Measurements from ENCODE around the gene DUSP18. TPM values are rescaled to one million over a fixed set of nuclear protein-coding genes. Genes with fewer than 3 reads are reported as not detected.
"Not testable (repeated sequence)": the region's sequence is repeated elsewhere in the genome, so short reads cannot be mapped to it uniquely, and the experiment has no call there.

DUSP18 gene
- polyA plus RNA-seq, 1 donor: 4.2 TPM

DNA sequence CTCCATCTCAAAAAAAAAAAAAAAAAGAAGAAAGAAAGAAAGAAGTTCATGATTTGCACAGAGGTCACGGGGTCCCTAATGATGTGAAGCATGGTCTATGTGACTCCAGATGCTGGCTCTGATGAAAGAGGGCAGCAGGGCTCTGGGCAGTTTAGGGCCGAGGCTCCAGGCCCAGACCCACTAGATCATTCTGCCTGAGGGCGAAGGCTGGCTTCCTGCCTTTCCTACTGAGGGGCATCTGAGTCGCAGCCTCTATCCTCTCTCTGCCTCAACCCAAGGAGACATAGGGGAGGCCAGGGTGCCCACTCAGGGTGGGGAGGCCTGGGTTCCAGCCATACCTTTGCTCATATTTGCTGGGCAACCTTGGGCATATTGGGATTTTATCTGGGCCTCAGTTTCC, 27.3 kb downstream of the DUSP18 start:
- no peak for DNase-seq (ENCODE audit: low read depth)

DNA sequence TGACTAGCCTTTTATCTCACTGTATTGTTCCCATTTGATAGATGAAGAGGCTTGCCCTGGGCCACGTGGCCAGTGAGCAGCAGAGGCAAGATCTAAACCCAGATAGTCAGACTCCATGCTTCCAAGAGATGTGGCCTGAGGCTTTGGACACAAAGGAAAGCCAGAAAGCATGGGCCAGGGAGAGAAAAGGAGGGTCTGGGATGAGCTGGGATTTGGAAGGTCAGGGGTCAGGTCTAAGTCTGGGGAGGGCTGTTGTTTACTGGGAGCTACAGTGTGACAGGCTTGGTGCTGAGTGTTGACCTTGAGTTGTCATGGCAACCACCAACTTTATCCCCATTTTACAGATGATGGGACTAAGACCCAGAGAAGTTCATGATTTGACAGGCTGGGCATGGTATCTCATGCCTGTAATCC, 30.0 kb downstream of the DUSP18 start:
- no peak for DNase-seq (ENCODE audit: low read depth)

DNA sequence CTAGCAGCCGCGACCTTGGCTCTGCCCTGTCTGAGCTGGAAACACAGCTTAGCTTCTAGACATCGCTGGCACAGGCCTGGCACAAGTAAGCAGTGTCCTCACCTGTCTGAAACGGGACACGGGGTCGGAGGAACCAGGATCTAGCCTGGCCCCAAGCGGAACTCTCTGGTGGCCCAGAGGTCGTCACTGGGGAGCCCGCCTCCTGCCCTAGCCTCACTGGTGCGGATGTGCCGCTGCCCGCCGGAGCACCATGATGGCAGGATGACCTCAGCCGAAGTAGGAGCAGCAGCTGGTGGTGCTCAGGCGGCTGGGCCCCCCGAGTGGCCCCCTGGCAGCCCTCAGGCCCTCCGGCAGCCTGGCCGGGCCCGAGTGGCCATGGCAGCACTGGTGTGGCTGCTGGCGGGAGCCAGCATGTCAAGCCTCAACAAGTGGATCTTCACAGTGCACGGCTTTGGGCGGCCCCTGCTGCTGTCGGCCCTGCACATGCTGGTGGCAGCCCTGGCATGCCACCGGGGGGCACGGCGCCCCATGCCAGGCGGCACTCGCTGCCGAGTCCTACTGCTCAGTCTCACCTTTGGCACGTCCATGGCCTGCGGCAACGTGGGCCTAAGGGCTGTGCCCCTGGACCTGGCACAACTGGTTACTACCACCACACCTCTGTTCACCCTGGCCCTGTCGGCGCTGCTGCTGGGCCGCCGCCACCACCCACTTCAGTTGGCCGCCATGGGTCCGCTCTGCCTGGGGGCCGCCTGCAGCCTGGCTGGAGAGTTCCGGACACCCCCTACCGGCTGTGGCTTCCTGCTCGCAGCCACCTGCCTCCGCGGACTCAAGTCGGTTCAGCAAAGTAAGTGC, 31.2 kb downstream of the DUSP18 start:
- no peak for DNase-seq (ENCODE audit: low read depth)

DNA sequence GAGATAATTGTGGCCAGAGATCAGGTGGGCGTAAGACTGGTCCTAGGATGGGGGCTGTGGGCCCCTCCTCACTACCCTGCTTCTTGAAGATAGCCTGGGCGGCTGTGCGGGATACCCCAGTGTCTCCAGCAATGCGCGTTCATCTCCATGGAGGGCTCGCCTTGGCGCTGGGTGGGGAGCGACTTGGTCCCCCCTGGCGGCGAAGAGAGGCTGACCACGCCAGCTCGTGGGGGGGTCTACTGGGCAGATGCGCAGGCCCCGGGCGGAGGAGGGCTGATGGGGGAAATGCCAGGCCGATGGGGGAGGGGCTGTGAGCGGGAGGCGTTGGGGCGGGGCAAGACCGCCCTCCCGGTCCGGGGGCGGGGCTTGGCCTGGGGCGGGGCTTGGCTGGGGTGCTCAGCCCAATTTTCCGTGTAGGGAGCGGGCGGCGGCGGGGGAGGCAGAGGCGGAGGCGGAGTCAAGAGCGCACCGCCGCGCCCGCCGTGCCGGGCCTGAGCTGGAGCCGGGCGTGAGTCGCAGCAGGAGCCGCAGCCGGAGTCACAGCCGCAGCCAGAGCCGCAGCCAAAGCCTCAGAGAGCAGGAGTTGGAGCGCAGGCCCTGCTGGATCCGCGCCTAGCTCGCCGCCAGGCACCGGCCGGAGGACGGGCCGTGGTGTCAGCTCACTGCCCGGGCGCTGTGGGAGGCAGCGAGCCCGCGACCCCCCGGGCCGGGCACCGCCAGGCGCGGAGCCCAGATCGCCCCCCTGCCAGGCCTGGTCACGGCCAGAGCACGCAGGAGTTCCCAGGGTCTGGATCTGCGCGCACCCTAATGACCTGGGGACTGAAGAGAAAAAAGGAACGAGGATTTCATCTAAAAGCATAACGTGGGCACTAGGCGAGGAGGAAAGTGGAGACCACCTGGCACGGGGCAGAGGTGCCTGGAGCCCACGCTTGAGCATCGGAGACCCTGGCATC, 32.1 kb downstream of the DUSP18 start, which contains the start of gene SLC35E4:
TSS of gene SLC35E4 (plus strand) at position 509 of the 953 bp plus-strand sequence. CDS start 670 bp downstream, outside the sequence.
- DNase-seq (ENCODE audit: low read depth): peak; percentile 28

DNA sequence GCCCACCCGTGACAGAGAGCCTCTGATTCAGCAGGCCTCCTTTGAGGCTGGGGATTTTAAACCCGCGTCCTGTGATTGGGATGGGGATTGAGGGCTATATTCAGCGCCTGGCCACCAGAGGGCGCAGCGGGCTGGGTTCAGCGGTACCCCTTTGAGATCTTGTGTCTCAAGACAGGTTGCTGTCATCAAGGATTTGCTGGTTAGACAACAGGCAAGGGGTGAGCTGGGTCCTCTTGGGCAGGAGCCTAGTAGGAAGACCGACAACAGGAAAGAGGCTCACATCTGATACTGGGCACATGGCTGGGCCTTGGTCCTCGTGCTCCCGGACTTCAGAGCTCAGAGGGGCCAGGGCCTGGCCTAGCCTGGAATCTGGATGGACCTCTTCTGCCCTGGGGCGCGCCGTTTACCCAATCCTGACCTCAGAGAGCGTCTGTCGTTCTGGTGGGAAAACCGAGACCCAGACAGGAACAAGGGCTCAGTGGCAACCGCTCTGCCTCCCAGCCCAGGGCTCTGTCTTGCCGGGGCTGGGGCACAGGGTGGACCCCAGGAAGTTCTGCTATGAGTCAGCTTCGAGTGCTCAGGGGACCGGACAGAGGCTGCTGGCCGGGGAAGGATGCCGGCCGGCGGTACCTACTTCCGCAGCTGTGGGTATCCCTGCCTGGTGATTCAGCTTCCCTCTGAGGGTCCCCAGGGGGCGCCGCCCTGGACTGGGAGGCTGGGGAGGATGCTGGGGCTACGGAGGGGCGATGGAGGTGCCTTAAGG, 33.0 kb downstream of the DUSP18 start:
- peak; percentile 36 for DNase-seq (ENCODE audit: low read depth)

DNA sequence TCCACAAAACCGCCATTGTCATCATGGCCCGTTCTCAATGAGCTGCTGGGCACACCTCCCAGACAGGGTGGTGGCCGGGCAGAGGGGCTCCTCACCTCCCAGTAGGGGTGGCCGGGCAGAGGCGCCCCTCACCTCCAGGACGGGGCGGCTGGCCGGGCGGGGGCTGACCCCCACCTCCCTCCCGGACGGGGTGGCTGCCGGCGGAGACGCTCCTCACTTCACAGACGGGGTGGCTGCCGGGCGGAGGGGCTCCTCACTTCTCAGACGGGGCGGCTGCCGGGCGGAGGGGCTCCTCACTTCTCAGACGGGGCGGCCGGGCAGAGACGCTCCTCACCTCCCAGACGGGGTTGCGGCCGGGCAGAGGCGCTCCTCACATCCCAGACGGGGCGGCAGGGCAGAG, 36.2 kb downstream of the DUSP18 start:
- DNase-seq (ENCODE audit: low read depth): not testable (repeated sequence)

DNA sequence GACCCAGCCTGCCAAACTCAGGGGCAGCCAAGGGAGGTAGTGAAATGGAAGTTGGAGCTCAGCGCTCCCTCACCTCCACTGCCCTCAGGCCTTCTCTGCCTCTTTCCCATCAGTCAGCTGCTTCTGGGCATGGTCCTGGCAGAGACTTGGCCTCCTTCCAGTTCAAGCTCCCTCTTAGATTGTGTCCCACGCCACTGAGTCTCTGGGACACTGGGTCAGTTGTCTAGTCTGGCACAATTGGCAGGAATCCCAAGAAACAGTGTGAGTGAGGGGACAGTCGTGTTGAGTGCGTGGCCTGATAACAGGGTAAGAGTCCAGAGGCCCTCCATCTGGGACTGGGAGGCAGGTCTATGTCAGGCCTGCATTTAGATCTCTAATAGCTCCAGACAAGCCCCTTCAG, 39.2 kb downstream of the DUSP18 start:
- DNase-seq (ENCODE audit: low read depth): no peak

DNA sequence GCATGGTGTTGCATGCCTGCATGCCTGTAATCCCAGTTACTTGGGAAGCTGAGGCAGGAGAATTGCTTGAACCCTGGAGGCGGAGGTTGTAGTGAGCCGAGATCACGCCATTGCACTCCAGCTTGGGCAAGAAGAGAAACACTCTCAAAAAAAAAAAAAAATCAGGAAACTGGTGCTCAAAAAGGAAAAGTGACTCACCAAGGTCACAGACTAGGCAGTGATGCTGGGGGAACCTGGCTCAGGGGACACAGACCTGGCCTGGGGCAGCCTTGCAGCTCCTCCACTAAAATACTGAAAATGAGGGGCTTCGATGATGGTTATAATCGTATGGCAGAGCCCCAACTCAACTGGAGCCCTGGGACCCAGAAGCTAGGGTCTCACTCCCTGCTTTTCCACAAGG, 40.2 kb downstream of the DUSP18 start:
- no peak for DNase-seq (ENCODE audit: low read depth)

DNA sequence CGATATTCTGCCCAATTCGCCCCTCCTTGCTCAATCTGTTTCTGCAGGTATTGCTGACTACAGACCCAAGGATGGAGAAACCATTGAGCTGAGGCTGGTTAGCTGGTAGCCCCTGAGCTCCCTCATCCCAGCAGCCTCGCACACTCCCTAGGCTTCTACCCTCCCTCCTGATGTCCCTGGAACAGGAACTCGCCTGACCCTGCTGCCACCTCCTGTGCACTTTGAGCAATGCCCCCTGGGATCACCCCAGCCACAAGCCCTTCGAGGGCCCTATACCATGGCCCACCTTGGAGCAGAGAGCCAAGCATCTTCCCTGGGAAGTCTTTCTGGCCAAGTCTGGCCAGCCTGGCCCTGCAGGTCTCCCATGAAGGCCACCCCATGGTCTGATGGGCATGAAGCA, 41.3 kb downstream of the DUSP18 start:
- DNase-seq (ENCODE audit: low read depth): no peak

DNA sequence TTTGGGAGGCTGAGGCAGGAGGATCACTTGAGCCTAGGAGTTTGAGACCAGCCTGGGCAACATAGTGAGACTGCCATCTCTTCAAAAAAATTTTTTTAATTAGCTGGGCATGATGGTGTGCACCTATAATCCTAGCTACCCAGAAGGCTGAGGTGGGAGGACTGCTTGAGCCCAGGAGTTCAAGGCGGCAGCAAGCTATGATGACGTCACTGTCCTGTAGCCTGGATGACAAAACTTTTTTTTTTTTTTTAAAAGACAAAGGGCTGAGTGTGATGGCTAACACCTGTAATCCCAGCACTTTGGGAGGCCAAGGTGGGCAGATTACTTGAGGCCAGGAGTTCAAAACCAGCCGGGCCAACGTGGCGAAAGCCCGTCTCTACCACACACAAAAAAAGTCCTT, 47.8 kb downstream of the DUSP18 start:
- DNase-seq (ENCODE audit: low read depth): not testable (repeated sequence)

DNA sequence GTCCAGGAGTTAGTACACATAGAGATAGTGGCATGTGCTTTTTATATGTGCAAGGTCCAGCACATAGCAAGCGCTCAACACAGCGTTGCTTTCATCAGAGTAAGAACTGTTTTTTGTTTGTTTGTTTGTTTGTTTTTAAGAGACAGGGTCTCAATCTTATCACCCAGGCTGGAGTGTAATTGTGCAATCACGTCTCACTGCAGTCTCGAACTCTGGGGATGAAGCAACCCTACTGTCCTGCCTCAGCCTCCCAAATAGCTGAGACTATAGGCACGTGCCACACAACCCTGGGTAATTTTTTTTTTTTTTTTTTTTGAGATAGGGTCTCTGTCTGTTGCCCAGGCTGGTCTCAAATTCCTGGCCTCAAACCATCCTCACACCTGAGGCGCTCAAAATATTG, 49.9 kb downstream of the DUSP18 start:
- DNase-seq (ENCODE audit: low read depth): no peak

DNA sequence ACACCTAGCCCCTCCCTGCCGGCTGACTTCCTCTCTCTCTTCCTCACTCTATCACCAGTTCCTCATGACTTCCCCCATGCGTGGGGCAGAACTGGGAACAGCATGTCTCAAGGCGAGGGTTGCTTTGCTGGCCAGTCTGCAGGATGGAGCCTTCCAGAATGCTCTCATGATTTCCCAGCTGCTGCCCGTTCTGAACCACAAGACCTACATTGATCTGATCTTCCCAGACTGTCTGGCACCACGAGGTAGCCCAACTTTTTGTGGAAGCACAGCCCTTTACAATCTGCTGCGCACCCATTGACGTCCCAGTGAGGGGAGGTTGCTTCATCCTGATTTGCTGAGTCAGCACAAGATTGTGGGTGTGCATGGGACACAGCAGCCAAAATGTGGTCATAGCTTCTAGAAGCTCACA, 52.1 kb downstream of the DUSP18 start:
- no peak for DNase-seq (ENCODE audit: low read depth)

DNA sequence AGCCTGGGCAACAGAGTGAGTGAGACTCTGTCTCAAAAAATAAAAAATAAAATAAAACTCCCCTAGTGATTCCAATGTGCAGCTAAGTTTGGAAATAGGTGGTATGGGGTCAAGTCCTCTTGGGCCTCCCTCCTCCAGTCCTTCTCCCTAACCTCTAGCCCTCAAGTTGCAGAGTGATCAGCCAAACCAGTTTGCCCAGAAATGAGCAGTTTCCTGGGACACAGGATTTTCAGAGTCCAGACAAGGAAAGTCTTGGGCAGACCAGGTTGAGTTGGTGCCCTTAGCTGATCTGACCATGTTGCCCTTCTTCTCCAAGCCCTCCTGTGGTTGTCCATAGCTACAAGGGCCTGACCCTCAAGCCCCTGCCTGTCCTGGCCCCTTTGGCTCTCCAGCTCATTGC, 52.8 kb downstream of the DUSP18 start:
- DNase-seq (ENCODE audit: low read depth): no peak

DNA sequence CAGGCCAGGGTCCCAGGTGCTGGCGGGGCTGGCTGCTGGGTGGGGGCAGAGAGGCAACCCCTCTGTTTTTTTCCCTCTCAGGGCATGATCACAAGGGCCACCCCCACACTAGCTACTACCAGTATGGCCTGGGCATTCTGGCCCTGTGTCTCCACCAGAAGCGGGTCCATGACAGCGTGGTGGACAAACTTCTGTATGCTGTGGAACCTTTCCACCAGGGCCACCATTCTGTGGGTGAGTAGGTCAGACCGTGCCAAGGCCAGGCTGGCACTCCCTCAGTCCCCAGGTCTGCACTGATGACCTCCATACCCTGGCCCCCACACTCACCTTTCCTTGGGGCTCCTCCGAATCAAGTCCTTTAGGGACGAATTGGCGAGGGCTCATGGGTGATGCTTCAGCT, 53.4 kb downstream of the DUSP18 start:
- DNase-seq (ENCODE audit: low read depth): no peak

DNA sequence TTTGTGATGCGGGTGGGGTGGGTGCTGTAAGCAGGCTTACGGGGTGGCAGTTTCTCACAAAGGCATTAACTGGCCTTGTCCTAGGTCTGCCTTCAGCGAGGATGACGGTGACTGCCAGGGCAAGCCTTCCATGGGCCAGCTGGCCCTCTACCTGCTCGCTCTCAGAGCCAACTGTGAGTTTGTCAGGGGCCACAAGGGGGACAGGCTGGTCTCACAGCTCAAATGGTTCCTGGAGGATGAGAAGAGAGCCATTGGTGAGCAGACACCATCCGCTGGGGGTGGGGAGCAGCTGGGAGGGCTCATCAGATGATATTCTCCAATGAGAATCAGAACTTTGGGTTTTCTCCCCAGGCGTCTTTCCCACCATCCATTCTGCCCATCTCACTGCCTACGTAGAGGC, 54.9 kb downstream of the DUSP18 start:
- DNase-seq (ENCODE audit: low read depth): no peak

Other genes with a start within 250 kb of the DUSP18 start
- gene MTFP1, start 242.1 kb downstream of the DUSP18 start, polyA plus RNA-seq (ENCODE audit: insufficient read length): 5.4 TPM
- 0.09 TPM for gene SEC14L3, start 195.9 kb downstream of the DUSP18 start, polyA plus RNA-seq (ENCODE audit: insufficient read length)
- 0.11 TPM for gene SEC14L4, start 162.2 kb downstream of the DUSP18 start, polyA plus RNA-seq (ENCODE audit: insufficient read length)
- 0.22 TPM for gene SEC14L6, start 121.1 kb downstream of the DUSP18 start, polyA plus RNA-seq (ENCODE audit: insufficient read length)
- gene GAL3ST1, start 93.2 kb downstream of the DUSP18 start, polyA plus RNA-seq (ENCODE audit: insufficient read length): 6.0 TPM
- 46.2 TPM for gene PES1, start 76.0 kb downstream of the DUSP18 start, polyA plus RNA-seq (ENCODE audit: insufficient read length)
- 7.6 TPM for gene TCN2, start 60.7 kb downstream of the DUSP18 start, polyA plus RNA-seq (ENCODE audit: insufficient read length)
- 3.5 TPM for gene SLC35E4, start 32.1 kb downstream of the DUSP18 start, polyA plus RNA-seq (ENCODE audit: insufficient read length)
- gene OSBP2, start 27.0 kb upstream of the DUSP18 start, polyA plus RNA-seq (ENCODE audit: insufficient read length): 5.0 TPM

All from forelimb muscle (tissue), 1 donor.